SK-N-SH treated with all-trans-retinoic acid at 6 μM for 48 hours (cell line): ENCODE results near the gene RBM46.

Experiments used
- ZFP3 ChIP-seq: fragments of 250-450 bp; sonication (Bioruptor Pico); IDR thresholded peaks from 2 replicates; pipeline ENCODE4 v1.5.0; 2020; ENCODE audit warnings: mild to moderate bottlenecking, moderate library complexity
- ZFP30 ChIP-seq: fragments of 450-650 bp; formaldehyde crosslinking; IDR thresholded peaks from 2 replicates; pipeline ENCODE4 v1.5.0; 2022; ENCODE audit warnings: mild to moderate bottlenecking, moderate library complexity

DNA sequence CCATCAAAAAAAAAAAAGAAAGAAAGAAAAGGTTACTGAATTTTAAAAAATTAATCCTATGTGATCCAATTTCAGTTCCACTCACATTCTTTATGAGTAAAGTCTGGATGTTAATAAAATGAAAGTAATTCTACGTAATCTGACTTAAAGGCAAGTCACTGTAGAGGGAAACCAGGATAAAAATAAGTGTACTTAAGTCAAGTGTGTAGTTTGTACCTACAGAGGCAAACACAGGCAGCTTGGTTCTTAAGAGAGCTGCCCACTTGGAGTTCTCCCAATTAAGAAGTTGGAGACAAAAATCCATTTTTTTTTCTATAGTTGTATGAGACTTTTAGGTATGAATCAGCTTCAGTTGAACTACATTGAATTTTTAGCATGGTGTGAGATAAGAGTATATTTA, 44.3 kb upstream of the RBM46 start:
- no peak for TF ChIP-seq ZFP3
- TF ChIP-seq ZFP30 (CRISPR knock-in tag), result no peak
